Lung (tissue), 12 donors: ENCODE measurements around the gene CEP43. TPM values are rescaled to one million over a fixed set of nuclear protein-coding genes. Genes with fewer than 3 reads are reported as not detected.

ENCODE experiments used
- ATAC-seq: fragments of 200-7000 bp; cut with Tn5 transposase; one replicate; pipeline ENCODE4 v1.9.1; 2020; ENCODE audit warnings: moderate number of reproducible peaks; ENCODE audit not compliant: insufficient read depth, low FRiP score
- DNase-seq, 3 donors: peaks; one replicate each; pipeline ENCODE4 v3.0.0-alpha.2; 2013 to 2017
- H3K27ac ChIP-seq, 2 donors: one replicate each; pipeline ENCODE4 v1.5.1; 2013; ENCODE audit warnings: mild to moderate bottlenecking in 2 of 2, moderate library complexity in 2 of 2, control low read depth in 1 of 2, inconsistent platforms in 1 of 2, low read depth in 1 of 2, low read length in 1 of 2
- H3K27me3 ChIP-seq, 3 donors: one replicate each; pipeline ENCODE4 v1.5.1; 2013; ENCODE audit warnings: low read length in 2 of 3; ENCODE audit not compliant: control insufficient read depth in 3 of 3, insufficient read depth in 3 of 3
- H3K36me3 ChIP-seq, 4 donors: one replicate each; pipeline ENCODE4 v1.5.1; 2013; ENCODE audit warnings: low read length in 4 of 4, mild to moderate bottlenecking in 1 of 4, moderate library complexity in 1 of 4; ENCODE audit not compliant: control insufficient read depth in 4 of 4, insufficient read depth in 4 of 4
- H3K4me1 ChIP-seq, 5 donors: one replicate each; pipeline ENCODE4 v1.5.1; 2013; ENCODE audit warnings: low read length in 5 of 5, mild to moderate bottlenecking in 2 of 5, moderate library complexity in 1 of 5; ENCODE audit not compliant: control insufficient read depth in 5 of 5, insufficient read depth in 5 of 5
- H3K4me3 ChIP-seq: one replicate; pipeline ENCODE4 v1.5.1; 2013; ENCODE audit warnings: mild to moderate bottlenecking, control low read depth, moderate library complexity
- H3K9ac ChIP-seq, 2 donors: one replicate each; pipeline ENCODE4 v1.5.1; 2013; ENCODE audit warnings: low read length in 2 of 2, control low read depth in 1 of 2; ENCODE audit not compliant: insufficient read depth in 1 of 2
- H3K9me3 ChIP-seq, 4 donors: one replicate each; pipeline ENCODE4 v1.5.1; 2013; ENCODE audit warnings: low read length in 3 of 4, mild to moderate bottlenecking in 1 of 4, moderate library complexity in 1 of 4; ENCODE audit not compliant: control insufficient read depth in 4 of 4, insufficient read depth in 3 of 4
- WGBS, 2 donors: extraction: QIAGEN DNeasy Blood & Tissue Kit; methylation state at CpG; one replicate each; pipeline ENCODE4 v1.1.7; 2013; 5-methylcytosine and 5-hydroxymethylcytosine counted together
- polyA plus RNA-seq, 2 donors: library from polyadenylated mRNA; stranded (reverse); fragments of 200-250 nt; gene quantifications; one replicate each; pipeline ENCODE4 v1.2.1, GENCODE V29; 2013
- total RNA-seq, 2 donors: library from RNA; depleted of rRNA in 1 of 2; stranded (reverse); fragments of >200 nt in 1 of 2; gene quantifications; one replicate each; pipeline ENCODE4 v1.2.1, GENCODE V29; 2014 to 2021
- TF ChIP-seq, protein P1 (sequence below): IDR thresholded peaks from 2 replicates; pipeline ENCODE4 v1.5.1; 2012; ENCODE audit warnings: mild to moderate bottlenecking; ENCODE audit errors: control extremely low read depth, extremely low read depth
- donor health status: control.
- donor health status: control.
- donor health status: Bipolar disorder and iron deficiency.
- donor health status: healthy.
- donor health status: DM: yes; HTN: yes; CAD: no.

The CEP43 gene
- total and polyA plus RNA-seq, 4 donors = 6.6 to 43.2 (median 10.3) TPM

DNA sequence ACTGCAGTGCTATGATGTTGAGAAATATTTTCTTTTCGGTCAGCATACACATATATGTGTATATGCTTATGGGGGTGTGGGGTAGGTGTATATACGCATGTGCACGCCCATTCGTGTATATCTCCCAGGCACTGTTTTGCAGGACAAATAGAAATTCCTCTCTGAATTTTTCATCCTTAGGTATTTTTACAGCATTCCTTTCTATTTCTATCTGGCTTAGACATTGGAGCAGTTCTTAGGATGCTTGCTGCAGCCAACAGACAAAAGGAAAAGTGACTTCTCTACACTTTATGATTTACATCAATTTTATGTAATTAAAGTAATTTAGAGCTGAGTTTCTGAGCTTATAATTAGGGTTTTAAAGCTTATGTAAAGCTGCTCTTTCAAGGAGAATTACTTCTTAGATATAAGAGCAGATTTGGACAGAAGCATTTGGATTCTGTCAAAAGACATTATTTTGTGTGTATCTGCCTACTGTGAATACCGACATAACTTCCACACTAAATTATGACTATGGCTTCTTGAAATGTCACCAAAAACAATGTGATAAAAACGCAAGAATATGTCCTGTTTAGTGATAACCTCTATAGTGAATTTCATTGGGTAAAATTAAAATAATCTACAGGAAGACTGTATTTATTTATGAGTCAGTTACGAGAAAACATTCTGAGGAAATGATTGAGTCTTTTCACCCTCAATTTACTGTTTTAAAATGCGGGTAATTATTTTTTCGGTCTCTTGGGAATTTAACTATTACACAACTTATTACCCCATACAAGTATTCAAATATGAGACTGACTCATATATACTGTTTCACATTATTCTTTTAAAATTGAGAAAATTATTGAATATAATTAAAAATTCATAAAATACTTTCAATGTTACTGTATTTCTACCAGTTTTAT lies 21.3 kb upstream of the CEP43 start:
- TF ChIP-seq, protein P1, sequence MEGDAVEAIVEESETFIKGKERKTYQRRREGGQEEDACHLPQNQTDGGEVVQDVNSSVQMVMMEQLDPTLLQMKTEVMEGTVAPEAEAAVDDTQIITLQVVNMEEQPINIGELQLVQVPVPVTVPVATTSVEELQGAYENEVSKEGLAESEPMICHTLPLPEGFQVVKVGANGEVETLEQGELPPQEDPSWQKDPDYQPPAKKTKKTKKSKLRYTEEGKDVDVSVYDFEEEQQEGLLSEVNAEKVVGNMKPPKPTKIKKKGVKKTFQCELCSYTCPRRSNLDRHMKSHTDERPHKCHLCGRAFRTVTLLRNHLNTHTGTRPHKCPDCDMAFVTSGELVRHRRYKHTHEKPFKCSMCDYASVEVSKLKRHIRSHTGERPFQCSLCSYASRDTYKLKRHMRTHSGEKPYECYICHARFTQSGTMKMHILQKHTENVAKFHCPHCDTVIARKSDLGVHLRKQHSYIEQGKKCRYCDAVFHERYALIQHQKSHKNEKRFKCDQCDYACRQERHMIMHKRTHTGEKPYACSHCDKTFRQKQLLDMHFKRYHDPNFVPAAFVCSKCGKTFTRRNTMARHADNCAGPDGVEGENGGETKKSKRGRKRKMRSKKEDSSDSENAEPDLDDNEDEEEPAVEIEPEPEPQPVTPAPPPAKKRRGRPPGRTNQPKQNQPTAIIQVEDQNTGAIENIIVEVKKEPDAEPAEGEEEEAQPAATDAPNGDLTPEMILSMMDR = no peak
- ATAC-seq (no peak), DNase-seq (no peak)
- 85 to 90% methylated on average over 9 of the region's 9 CpGs for WGBS, 2 donors
- Histone ChIP-seq H3K4me3 (no peak overlapping the region), H3K36me3 (peaks cover 0 to 1% (median 0%) of the 10 kb centered on the region in 4 donors), H3K27ac (no peak overlapping the region), H3K9ac (no peak overlapping the region), H3K4me1 (no peaks in the 10 kb centered on the region), H3K27me3 (no peaks in the 10 kb centered on the region), H3K9me3 (no peaks in the 10 kb centered on the region)

DNA sequence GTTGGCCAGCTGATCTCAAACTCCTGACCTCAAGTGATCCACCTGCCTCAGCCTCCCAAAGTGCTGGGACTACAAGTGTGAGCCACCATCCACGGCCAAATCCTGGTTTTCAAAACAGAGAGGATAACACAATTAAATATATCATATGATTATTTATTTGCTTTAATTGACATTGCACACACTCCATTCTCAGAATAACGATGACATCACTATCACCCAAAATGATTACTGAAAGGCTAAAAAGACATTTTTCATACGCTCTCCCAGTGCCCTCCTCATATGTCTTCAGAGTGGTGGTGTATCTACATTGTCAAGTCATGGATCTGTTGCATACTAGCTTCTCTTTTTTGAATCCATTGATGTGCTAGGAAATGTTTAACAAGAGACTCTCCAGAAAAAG lies 18.5 kb upstream of the CEP43 start:
- no peak overlapping the region for H3K27ac ChIP-seq
- no peaks in the 10 kb centered on the region for H3K27me3 ChIP-seq
- ATAC-seq (no peak), DNase-seq (no peak)
- 96 to 99% methylated on average over 3 of the region's 3 CpGs for WGBS, 2 donors
- TF ChIP-seq, protein P1 = no peak
- H3K4me1 ChIP-seq = no peaks in the 10 kb centered on the region
- H3K9me3 ChIP-seq = no peaks in the 10 kb centered on the region
- no peak overlapping the region for H3K4me3 ChIP-seq
- no peak overlapping the region for H3K9ac ChIP-seq
- H3K36me3 ChIP-seq = peaks cover 0 to 1% (median 0%) of the 10 kb centered on the region in 4 donors

DNA sequence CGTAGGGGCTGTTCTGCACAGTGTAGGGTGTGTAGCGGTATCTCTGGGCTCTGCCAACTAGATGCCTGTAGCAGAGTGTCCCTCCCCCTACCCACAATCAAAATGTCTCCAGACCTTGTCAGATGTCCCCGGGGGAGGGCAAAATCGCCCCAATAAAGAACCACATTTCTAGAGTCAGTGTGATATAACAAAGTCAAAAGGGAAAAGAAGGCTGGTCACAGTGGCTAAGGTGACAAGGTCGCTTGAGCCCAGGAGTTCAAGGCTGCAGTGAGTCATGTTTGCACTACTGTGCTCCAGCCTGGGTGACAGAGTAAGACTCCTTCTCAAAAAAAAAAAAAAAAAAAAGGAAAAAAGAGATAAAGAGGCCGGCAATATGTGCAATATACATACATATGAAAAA lies 11.7 kb upstream of the CEP43 start:
- Histone ChIP-seq H3K4me3 (no peak overlapping the region), H3K4me1 (no peaks in the 10 kb centered on the region), H3K27ac (no peak overlapping the region), H3K27me3 (no peaks in the 10 kb centered on the region), H3K9me3 (no peaks in the 10 kb centered on the region), H3K9ac (no peak overlapping the region), H3K36me3 (no peaks in the 10 kb centered on the region)
- WGBS, 2 donors = 64 to 79% methylated on average over 6 of the region's 6 CpGs
- no peak for ATAC-seq
- TF ChIP-seq, protein P1 = no peak
- DNase-seq = no peak
